Chondrocyte (in vitro differentiated cells): Measurements from ENCODE around the gene FLNB. TPM values are rescaled to one million over a fixed set of nuclear protein-coding genes. Genes with fewer than 3 reads are reported as not detected.
A peak's percentile ranks its signal among the peaks of the same experiment; 100 is the strongest.

ENCODE experiments used
- DNase-seq: peaks from one replicate; pipeline ENCODE4 v3.0.0; 2021; ENCODE audit warnings: mixed read lengths, low spot score
- H3K27ac Mint-ChIP-seq: one replicate; pipeline ENCODE4 v1.8.0; 2021; ENCODE audit warnings: mild to moderate bottlenecking, moderate library complexity, mixed read lengths; ENCODE audit not compliant: unreplicated experiment
- H3K27me3 Mint-ChIP-seq: 2 replicates; pipeline ENCODE4 v1.8.0; 2021; ENCODE audit warnings: low read depth, mixed read lengths
- H3K36me3 Mint-ChIP-seq: 2 replicates; pipeline ENCODE4 v1.8.0; 2021; ENCODE audit warnings: low read depth, mixed read lengths
- H3K4me1 Mint-ChIP-seq: 2 replicates; pipeline ENCODE4 v1.8.0; 2021; ENCODE audit warnings: low read depth, mild to moderate bottlenecking, mixed read lengths
- H3K4me3 Mint-ChIP-seq: one replicate; pipeline ENCODE4 v1.8.0; 2021; ENCODE audit warnings: mild to moderate bottlenecking, moderate library complexity, mixed read lengths; ENCODE audit not compliant: unreplicated experiment
- H3K9me3 Mint-ChIP-seq: 2 replicates; pipeline ENCODE4 v1.8.0; 2021; ENCODE audit warnings: low read depth, mixed read lengths
- total RNA-seq: library from RNA; stranded (reverse); gene quantifications from 3 replicates; pipeline ENCODE4 v1.2.1, GENCODE V29; 2021
- TF ChIP-seq, protein P1 (sequence below): fragments of 200-600 bp; sonication (generic); IDR thresholded peaks from 2 replicates; pipeline ENCODE4 v1.5.0; 2021; ENCODE audit warnings: antibody characterized with exemption, mild to moderate bottlenecking, moderate library complexity

FLNB gene
- total RNA-seq, 1 donor from 2014 or later, result 70.2 TPM

DNA sequence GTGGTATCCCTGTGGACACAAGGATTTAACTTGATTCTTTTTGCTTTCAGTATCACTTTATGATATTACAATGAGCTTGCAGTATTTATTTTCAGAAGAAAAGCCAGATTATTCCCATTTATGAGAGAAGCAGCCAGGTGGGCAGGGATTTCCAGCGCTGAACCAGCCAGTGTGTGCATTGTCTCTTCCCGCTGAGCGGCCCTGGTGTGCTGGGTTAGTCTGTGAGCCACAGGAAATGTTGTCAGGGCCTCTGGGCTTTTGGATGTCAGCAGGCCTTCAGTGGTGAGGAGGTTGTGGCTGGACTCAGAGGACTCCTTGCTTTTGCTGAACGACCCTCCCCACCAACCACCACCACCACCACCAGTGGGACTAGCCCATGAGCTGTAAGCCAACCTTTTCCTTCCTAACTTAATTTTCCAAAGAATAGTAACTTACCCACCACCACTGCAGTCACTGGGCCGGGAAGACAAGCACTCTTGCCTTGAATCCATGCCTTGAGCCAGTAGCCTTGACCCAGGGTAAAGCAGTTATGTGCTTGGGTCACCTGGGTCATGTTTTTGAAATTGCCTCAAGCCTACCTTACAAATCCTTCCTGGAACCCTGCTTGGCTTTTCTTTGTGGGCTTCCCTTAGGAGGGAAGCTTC is 33.1 kb downstream of the FLNB start:
- TF ChIP-seq, protein P1, sequence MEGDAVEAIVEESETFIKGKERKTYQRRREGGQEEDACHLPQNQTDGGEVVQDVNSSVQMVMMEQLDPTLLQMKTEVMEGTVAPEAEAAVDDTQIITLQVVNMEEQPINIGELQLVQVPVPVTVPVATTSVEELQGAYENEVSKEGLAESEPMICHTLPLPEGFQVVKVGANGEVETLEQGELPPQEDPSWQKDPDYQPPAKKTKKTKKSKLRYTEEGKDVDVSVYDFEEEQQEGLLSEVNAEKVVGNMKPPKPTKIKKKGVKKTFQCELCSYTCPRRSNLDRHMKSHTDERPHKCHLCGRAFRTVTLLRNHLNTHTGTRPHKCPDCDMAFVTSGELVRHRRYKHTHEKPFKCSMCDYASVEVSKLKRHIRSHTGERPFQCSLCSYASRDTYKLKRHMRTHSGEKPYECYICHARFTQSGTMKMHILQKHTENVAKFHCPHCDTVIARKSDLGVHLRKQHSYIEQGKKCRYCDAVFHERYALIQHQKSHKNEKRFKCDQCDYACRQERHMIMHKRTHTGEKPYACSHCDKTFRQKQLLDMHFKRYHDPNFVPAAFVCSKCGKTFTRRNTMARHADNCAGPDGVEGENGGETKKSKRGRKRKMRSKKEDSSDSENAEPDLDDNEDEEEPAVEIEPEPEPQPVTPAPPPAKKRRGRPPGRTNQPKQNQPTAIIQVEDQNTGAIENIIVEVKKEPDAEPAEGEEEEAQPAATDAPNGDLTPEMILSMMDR, result no peak
- Mint-ChIP-seq H3K4me3 (no peak overlapping the region), H3K27me3 (no peaks in the 10 kb centered on the region)

DNA sequence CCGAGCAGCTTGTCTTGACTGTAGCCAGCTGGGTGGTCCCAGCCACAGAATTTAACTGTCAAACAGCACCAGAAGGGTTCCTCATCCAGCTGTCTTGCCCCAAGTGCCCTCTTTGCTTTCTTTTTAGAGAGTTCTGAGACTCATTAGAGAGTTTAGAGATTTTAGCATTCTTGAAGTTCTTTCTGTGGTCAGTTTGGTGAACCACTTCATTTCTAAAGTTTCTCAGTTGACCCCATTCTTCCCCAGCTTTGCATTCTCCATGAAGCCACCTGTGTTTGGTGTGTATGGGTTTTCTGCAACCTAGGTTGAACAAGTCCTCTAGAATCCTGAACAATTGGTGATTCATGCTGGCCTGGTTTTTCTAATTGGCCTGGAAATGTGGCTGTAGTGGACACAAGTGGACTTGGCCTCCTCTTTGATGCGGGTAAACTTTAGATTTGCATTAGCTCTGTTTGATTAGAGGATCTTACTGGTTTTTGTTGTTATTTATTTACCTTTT is 33.7 kb downstream of the FLNB start:
- peaks cover 63% of the 10 kb centered on the region for H3K4me1 Mint-ChIP-seq
- DNase-seq, result no peak
- peak overlapping the region; percentile 84 for H3K27ac Mint-ChIP-seq
- H3K9me3 Mint-ChIP-seq, result no peaks in the 10 kb centered on the region
- H3K36me3 Mint-ChIP-seq, result no peaks in the 10 kb centered on the region
- no peak overlapping the region for H3K4me3 Mint-ChIP-seq
- H3K27me3 Mint-ChIP-seq, result no peaks in the 10 kb centered on the region
- TF ChIP-seq, protein P1, result no peak

More for the DNA sequence above, 33.1 kb downstream of the FLNB start:
- H3K36me3 Mint-ChIP-seq, result no peaks in the 10 kb centered on the region
- peaks cover 58% of the 10 kb centered on the region for H3K4me1 Mint-ChIP-seq
- H3K9me3 Mint-ChIP-seq, result no peaks in the 10 kb centered on the region
- H3K27ac Mint-ChIP-seq, result peak overlapping the region; percentile 84
- no peak for DNase-seq

GRCh38 chr3:58042947-58043707 is 34.9 kb downstream of the FLNB start:
- H3K4me1 Mint-ChIP-seq, result peaks cover 73% of the 10 kb centered on the region
- H3K36me3 Mint-ChIP-seq, result no peaks in the 10 kb centered on the region
- TF ChIP-seq, protein P1, result no peak
- no peaks in the 10 kb centered on the region for H3K27me3 Mint-ChIP-seq
- DNase-seq, result no peak
- H3K27ac Mint-ChIP-seq, result peak overlapping the region; percentile 65
- H3K9me3 Mint-ChIP-seq, result no peaks in the 10 kb centered on the region
- H3K4me3 Mint-ChIP-seq, result no peak overlapping the region

GRCh38 chr3:58043933-58044332 is 35.7 kb downstream of the FLNB start:
- TF ChIP-seq, protein P1, result no peak
- H3K27ac Mint-ChIP-seq, result no peak overlapping the region
- no peak for DNase-seq
- H3K36me3 Mint-ChIP-seq, result no peaks in the 10 kb centered on the region
- no peaks in the 10 kb centered on the region for H3K9me3 Mint-ChIP-seq
- H3K4me1 Mint-ChIP-seq, result peaks cover 78% of the 10 kb centered on the region
- H3K4me3 Mint-ChIP-seq, result no peak overlapping the region
- no peaks in the 10 kb centered on the region for H3K27me3 Mint-ChIP-seq

- TF ChIP-seq, protein P1, result no peak
- Mint-ChIP-seq H3K36me3 (no peaks in the 10 kb centered on the region), H3K27ac (no peak overlapping the region), H3K9me3 (no peaks in the 10 kb centered on the region), H3K27me3 (no peaks in the 10 kb centered on the region), H3K4me1 (peaks cover 79% of the 10 kb centered on the region), H3K4me3 (no peak overlapping the region)
- no peak for DNase-seq
Measured at GRCh38 chr3:58044691-58045483, 36.7 kb downstream of the FLNB start.
